CD4-positive, alpha-beta T cell (primary cell): ENCODE measurements around the gene ISYNA1. TPM values are rescaled to one million over a fixed set of nuclear protein-coding genes. Genes with fewer than 3 reads are reported as not detected.
A peak's percentile ranks its signal among the peaks of the same experiment; 100 is the strongest.

ENCODE experiments used
- ATAC-seq: fragments of 200-7000 bp; cut with Tn5 transposase; one replicate; pipeline ENCODE4 v1.10.0; 2022; ENCODE audit warnings: mild to moderate bottlenecking; ENCODE audit not compliant: poor library complexity
- CTCF ChIA-PET: fragments of 350-600 bp; sonication (Branson Sonifier 250); formaldehyde crosslinking; loops from one replicate; lab custom pipeline; 2021; ENCODE audit warnings: antibody characterized with exemption, inconsistent platforms; lab: Charles Lee
- POLR2A ChIA-PET: fragments of 350-600 bp; sonication (Branson Sonifier 250); formaldehyde crosslinking; loops from one replicate; lab custom pipeline; 2021; ENCODE audit warnings: antibody characterized with exemption, inconsistent platforms; lab: Charles Lee
- DNase-seq, 14 experiments: peaks; one replicate each; pipeline ENCODE4 v3.0.0-alpha.2; 2013 to 2020; ENCODE audit warnings: mixed read lengths in 2 of 14
- H3K27ac ChIP-seq, 2 donors: one replicate each; pipeline versions ENCODE4 v1.5.1 to v1.7.0; 2013; ENCODE audit warnings: low read length in 2 of 2, low read depth in 1 of 2, mild to moderate bottlenecking in 1 of 2
- H3K27me3 ChIP-seq, 2 experiments: 1 replicate in 1 of 2; 2 replicates in 1 of 2; pipeline versions ENCODE4 v1.6.1 to v1.7.0; 2013; ENCODE audit warnings: low read length in 2 of 2, control low read depth in 1 of 2, mild to moderate bottlenecking in 1 of 2, moderate library complexity in 1 of 2; ENCODE audit not compliant: insufficient read depth in 2 of 2, control insufficient read depth in 1 of 2
- H3K36me3 ChIP-seq: one replicate; pipeline ENCODE4 v1.6.1; 2013; ENCODE audit warnings: low read length, control low read depth; ENCODE audit not compliant: insufficient read depth
- H3K4me1 ChIP-seq: one replicate; pipeline ENCODE4 v1.6.1; 2013; ENCODE audit warnings: low read length, control low read depth; ENCODE audit not compliant: insufficient read depth
- H3K4me3 ChIP-seq: one replicate; pipeline ENCODE4 v1.5.1; 2013; ENCODE audit warnings: mild to moderate bottlenecking, low read length, moderate library complexity
- H3K9me3 ChIP-seq, 2 experiments: 1 replicate in 1 of 2; 2 replicates in 1 of 2; pipeline versions ENCODE4 v1.6.1 to v1.7.0; 2013; ENCODE audit warnings: low read length in 2 of 2, mild to moderate bottlenecking in 2 of 2, control low read depth in 1 of 2, moderate library complexity in 1 of 2; ENCODE audit not compliant: control insufficient read depth in 1 of 2, insufficient read depth in 1 of 2
- H3K27ac Mint-ChIP-seq: one replicate; pipeline ENCODE4 v1.8.0; 2020; ENCODE audit warnings: mixed read lengths
- H3K27me3 Mint-ChIP-seq: one replicate; pipeline ENCODE4 v1.8.0; 2021; ENCODE audit warnings: mixed read lengths
- H3K36me3 Mint-ChIP-seq: one replicate; pipeline ENCODE4 v1.8.0; 2021; ENCODE audit warnings: low read depth, mixed read lengths
- H3K4me1 Mint-ChIP-seq: one replicate; pipeline ENCODE4 v1.8.0; 2021; ENCODE audit warnings: low read depth, mixed read lengths
- H3K4me3 Mint-ChIP-seq: one replicate; pipeline ENCODE4 v1.8.0; 2020; ENCODE audit warnings: mild to moderate bottlenecking, mixed read lengths
- H3K9me3 Mint-ChIP-seq: one replicate; pipeline ENCODE4 v1.8.0; 2020; ENCODE audit warnings: mixed read lengths
- intact Hi-C, 2 experiments: fragments of 100-400 bp; cut with DNase I in 1 of 2; cut with micrococcal nuclease in 1 of 2; formaldehyde crosslinking; loops; one replicate each; pipeline versions ENCODE4 v1.15.1 to v1.9.0; 2023 to 2025; cut with DNase I, micrococcal nuclease
- total RNA-seq, 174 experiments: library from RNA in 2 of 174; stranded (reverse) in 2 of 174; gene quantifications; one replicate each; pipeline ENCODE4 v1.2.3 and lab custom pipeline; 2021 to 2026
- TF ChIP-seq, protein P1 (sequence below): fragments of 200-600 bp; IDR thresholded peaks from one replicate; pipeline ENCODE4 v1.8.0; 2022; ENCODE audit warnings: antibody characterized with exemption, mild to moderate bottlenecking

ISYNA1 gene
- total RNA-seq, 2 experiments from 2014 or later, result 34.1 to 41.3 TPM

DNA sequence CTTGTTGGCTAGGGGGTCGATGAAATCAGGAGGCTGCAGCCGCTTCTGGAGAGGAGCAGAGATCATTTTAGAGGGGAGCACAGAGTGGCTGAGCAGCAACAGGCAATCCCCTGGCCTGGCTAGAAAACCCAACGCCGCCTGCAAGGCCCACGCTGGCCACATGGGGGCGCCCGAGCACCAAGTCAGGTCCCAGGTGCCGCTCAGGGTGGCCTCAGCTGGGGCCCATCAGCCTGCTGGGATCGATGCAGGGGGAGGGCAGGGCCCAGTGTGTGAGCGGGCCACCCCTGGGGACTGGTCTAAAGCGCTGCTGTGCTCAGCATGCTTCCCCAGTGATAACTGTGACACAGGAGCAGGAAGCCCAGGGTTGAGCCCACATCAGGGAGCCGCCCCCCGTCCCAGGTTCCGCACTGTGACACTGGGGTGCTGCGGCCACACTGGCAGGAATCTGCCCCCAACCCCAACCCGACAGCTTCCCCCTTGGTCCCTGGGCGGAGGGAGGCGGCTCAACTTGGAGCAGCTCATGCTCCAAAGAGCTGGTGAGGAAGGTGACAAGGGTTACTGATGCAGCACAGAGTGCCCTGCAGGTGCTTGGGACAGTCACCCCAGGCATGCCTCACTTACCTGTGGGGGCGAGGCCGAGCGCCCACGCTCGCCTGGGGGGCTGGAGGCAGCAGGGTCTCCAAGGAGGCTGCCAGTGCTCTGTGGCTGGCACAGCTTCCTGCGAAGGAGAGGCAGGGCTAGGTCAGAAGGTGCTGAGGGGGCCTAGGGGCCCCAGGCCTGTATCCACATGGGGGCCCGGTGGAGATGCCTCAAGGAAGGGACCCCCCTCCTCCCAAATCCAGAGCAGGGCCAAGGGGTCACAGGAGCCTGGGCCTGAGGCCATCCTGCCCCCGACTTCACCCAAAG, 13.3 kb upstream of the ISYNA1 start:
- H3K4me1 Mint-ChIP-seq, result peaks cover 8% of the 10 kb centered on the region
- H3K4me3 ChIP-seq, result no peak overlapping the region
- ATAC-seq (peak; percentile 94), DNase-seq (peak; percentile 75 to 93 (median 86))
- POLR2A ChIA-PET, result interaction anchor here (0.6 kb wide), 1 partner anchor 380 kb away, joined by 3 read pairs; the partner anchor contains the start of gene UPF1
- no peaks in the 10 kb centered on the region for H3K27me3 Mint-ChIP-seq
- peaks cover 73% of the 10 kb centered on the region for H3K36me3 Mint-ChIP-seq
- no peak overlapping the region for H3K27ac Mint-ChIP-seq
- TF ChIP-seq, protein P1, sequence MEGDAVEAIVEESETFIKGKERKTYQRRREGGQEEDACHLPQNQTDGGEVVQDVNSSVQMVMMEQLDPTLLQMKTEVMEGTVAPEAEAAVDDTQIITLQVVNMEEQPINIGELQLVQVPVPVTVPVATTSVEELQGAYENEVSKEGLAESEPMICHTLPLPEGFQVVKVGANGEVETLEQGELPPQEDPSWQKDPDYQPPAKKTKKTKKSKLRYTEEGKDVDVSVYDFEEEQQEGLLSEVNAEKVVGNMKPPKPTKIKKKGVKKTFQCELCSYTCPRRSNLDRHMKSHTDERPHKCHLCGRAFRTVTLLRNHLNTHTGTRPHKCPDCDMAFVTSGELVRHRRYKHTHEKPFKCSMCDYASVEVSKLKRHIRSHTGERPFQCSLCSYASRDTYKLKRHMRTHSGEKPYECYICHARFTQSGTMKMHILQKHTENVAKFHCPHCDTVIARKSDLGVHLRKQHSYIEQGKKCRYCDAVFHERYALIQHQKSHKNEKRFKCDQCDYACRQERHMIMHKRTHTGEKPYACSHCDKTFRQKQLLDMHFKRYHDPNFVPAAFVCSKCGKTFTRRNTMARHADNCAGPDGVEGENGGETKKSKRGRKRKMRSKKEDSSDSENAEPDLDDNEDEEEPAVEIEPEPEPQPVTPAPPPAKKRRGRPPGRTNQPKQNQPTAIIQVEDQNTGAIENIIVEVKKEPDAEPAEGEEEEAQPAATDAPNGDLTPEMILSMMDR, result peak; percentile 94
- no peaks in the 10 kb centered on the region for H3K9me3 Mint-ChIP-seq
- H3K36me3 ChIP-seq, result peaks cover 59% of the 10 kb centered on the region
- no peak overlapping the region for H3K4me3 Mint-ChIP-seq
- no peaks in the 10 kb centered on the region for H3K9me3 ChIP-seq
- CTCF ChIA-PET, result interaction anchor here (0.5 to 2.0 kb wide), 29 partner anchors 8 to 580 kb away, joined by 3 to 17 read pairs (median 3); partner anchors contain the start of genes COPE, DDX49, FKBP8 and KXD1
- H3K4me1 ChIP-seq, result peaks cover 11% of the 10 kb centered on the region
- intact Hi-C loops, result loop anchor here (1.0 to 5.0 kb wide), 4 partner anchors 221 to 491 kb away; partner anchors contain the start of gene HOMER3 (in 1 of the 2)
- no peaks in the 10 kb centered on the region for H3K27me3 ChIP-seq
- H3K27ac ChIP-seq, result no peak overlapping the region

DNA sequence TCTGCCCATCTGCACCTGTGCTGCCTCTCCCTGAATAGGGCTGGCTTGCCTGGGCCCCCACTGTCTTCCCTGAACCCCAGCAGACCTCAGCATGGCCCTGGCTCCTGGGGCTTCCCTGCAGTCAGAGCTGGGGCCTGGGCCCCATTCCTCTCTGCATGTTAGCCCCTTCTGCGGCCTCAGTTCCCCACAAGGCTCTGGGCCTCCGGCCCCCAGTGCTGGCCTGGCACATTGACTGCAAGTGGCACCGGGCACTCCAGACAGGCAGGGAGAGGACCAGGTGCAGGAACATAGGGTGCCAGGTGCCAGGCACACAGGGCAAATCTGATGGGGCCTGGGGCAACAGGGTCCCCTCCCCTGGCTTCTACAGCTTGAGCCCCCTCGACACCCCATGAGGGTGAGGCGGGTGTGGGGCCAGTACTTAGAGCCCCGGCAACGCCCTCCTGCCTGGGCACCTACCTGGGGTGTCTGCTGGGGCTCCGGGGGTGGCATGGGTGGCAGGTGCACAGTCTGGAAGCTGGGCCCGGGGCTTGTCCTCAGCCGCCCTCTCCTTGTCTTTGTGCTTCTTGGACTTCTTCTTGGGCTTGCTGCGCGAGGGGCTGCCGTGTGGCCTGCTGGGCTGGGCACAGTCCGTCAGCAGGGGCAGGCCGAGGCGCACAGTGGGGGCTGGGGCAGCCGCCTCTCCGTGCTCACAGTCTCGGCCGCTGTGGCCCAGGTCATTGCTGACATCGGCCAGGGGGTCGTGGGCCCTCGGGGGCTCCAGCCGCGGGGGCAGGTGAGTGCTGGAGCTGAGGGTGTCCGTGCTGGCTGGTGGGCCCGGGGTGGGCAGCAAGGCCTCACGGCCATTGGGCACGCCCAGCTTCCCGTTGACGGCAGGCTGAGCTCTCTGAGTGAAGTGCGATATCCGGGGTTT, 12.3 kb upstream of the ISYNA1 start:
- Mint-ChIP-seq H3K27me3 (no peaks in the 10 kb centered on the region), H3K4me1 (peaks cover 8% of the 10 kb centered on the region), H3K4me3 (no peak overlapping the region), H3K9me3 (no peaks in the 10 kb centered on the region), H3K36me3 (peaks cover 68% of the 10 kb centered on the region), H3K27ac (no peak overlapping the region)
- ATAC-seq (no peak), DNase-seq (no peak)
- Histone ChIP-seq H3K27me3 (no peaks in the 10 kb centered on the region), H3K27ac (no peak overlapping the region), H3K36me3 (peaks cover 62% of the 10 kb centered on the region), H3K4me1 (peaks cover 11% of the 10 kb centered on the region), H3K9me3 (no peaks in the 10 kb centered on the region), H3K4me3 (no peak overlapping the region)
- CTCF ChIA-PET, result interaction anchor here (0.6 to 2.0 kb wide), 20 partner anchors 7 to 397 kb away, joined by 3 to 17 read pairs (median 4); partner anchors contain the start of genes FKBP8, REX1BD, SSBP4 and UPF1
- POLR2A ChIA-PET, result no interaction called here
- TF ChIP-seq, protein P1, result no peak
- intact Hi-C loops, result loop anchor here in 1 of 2 experiments (5.0 kb wide), 3 partner anchors 222 to 492 kb away; partner anchors contain the start of gene HOMER3

DNA sequence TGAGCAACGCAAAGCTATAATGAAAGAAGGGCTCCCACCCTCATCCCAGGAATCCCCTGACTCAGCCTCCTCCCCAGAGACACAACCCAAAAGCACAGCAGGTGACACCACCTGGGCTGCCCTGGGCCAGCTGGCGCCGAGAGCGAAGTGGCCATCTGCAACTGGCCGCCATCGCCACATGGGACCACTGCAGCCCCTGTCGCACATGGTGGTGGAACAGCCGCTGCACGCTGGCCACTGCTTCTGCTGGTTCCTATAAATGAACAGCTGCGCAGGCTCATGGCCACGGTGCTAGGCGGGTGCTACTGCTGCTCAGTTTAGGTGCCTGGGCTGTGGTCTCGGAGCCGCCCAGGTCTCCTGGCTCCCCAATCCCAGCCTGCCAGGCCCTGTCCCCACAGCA, 11.6 kb upstream of the ISYNA1 start:
- H3K4me3 Mint-ChIP-seq, result no peak overlapping the region
- CTCF ChIA-PET, result no interaction called here
- no peak overlapping the region for H3K27ac Mint-ChIP-seq
- H3K9me3 Mint-ChIP-seq, result no peaks in the 10 kb centered on the region
- POLR2A ChIA-PET, result no interaction called here
- no peaks in the 10 kb centered on the region for H3K27me3 ChIP-seq
- intact Hi-C loops, result no loop called here
- H3K4me1 Mint-ChIP-seq, result peaks cover 8% of the 10 kb centered on the region
- peaks cover 72% of the 10 kb centered on the region for H3K36me3 Mint-ChIP-seq
- no peaks in the 10 kb centered on the region for H3K9me3 ChIP-seq
- peaks cover 69% of the 10 kb centered on the region for H3K36me3 ChIP-seq
- peaks cover 11% of the 10 kb centered on the region for H3K4me1 ChIP-seq
- no peak overlapping the region for H3K4me3 ChIP-seq
- ATAC-seq, result no peak
- TF ChIP-seq, protein P1, result no peak
- DNase-seq, result no peak
- no peak overlapping the region for H3K27ac ChIP-seq
- H3K27me3 Mint-ChIP-seq, result no peaks in the 10 kb centered on the region
